Neuronal stem cell (in vitro differentiated cells): Measurements from ENCODE around the gene NOS1.

Source experiments
- DNase-seq: peaks from one replicate; pipeline ENCODE4 v3.0.0-alpha.2; 2013; ENCODE audit warnings: low spot score
- H2AFZ ChIP-seq: one replicate; pipeline ENCODE4 v1.6.1; 2013; ENCODE audit warnings: mild to moderate bottlenecking, low read length, inconsistent platforms
- H2AK5ac ChIP-seq: 2 replicates; pipeline ENCODE4 v1.6.1; 2013; ENCODE audit warnings: low read depth, mild to moderate bottlenecking, inconsistent platforms, low read length, moderate library complexity, mixed read lengths
- H2BK120ac ChIP-seq: 2 replicates; pipeline ENCODE4 v1.6.1; 2013; ENCODE audit warnings: low read depth, mild to moderate bottlenecking, inconsistent platforms, low read length, moderate library complexity, mixed read lengths
- H2BK12ac ChIP-seq: one replicate; pipeline ENCODE4 v1.6.1; 2013; ENCODE audit warnings: low read length, inconsistent platforms
- H2BK15ac ChIP-seq: 2 replicates; pipeline ENCODE4 v1.6.1; 2013; ENCODE audit warnings: mild to moderate bottlenecking, low read length, inconsistent platforms, mixed read lengths
- H2BK5ac ChIP-seq: one replicate; pipeline ENCODE4 v1.6.1; 2013; ENCODE audit warnings: inconsistent platforms, mild to moderate bottlenecking, low read length, moderate library complexity
- H3K14ac ChIP-seq: one replicate; pipeline ENCODE4 v1.6.1; 2013; ENCODE audit warnings: low read length, inconsistent platforms
- H3K18ac ChIP-seq: 2 replicates; pipeline ENCODE4 v1.6.1; 2013; ENCODE audit warnings: low read length, inconsistent platforms
- H3K23ac ChIP-seq: 2 replicates; pipeline ENCODE4 v1.6.1; 2013; ENCODE audit warnings: low read depth, mild to moderate bottlenecking, mixed read lengths, low read length, inconsistent platforms; ENCODE audit not compliant: poor library complexity
- H3K27ac ChIP-seq: replicated peaks from 3 replicates; pipeline ENCODE4 v1.5.1; 2013; ENCODE audit warnings: low read length, inconsistent platforms
- H3K27me3 ChIP-seq, 3 experiments: 2 replicates each; pipeline ENCODE4 v1.6.1; 2013; ENCODE audit warnings: low read length in 3 of 3, mild to moderate bottlenecking in 2 of 3, inconsistent platforms in 1 of 3, low read depth in 1 of 3, mixed read lengths in 1 of 3, moderate library complexity in 1 of 3; ENCODE audit not compliant: control insufficient read depth in 3 of 3, insufficient read depth in 3 of 3
- H3K36me3 ChIP-seq, 2 donors: replicated peaks in 1 of 2; 2 replicates each; pipeline ENCODE4 v1.6.1; 2013; ENCODE audit warnings: low read length in 2 of 2; ENCODE audit not compliant: control insufficient read depth in 2 of 2, insufficient read depth in 2 of 2
- H3K4ac ChIP-seq: 2 replicates; pipeline ENCODE4 v1.6.1; 2013; ENCODE audit warnings: inconsistent platforms, mild to moderate bottlenecking, low read length, moderate library complexity
- H3K4me1 ChIP-seq, 2 donors: 1 replicate in 1 of 2; 2 replicates in 1 of 2; pipeline ENCODE4 v1.6.1; 2013; ENCODE audit warnings: low read length in 2 of 2, low read depth in 1 of 2; ENCODE audit not compliant: control insufficient read depth in 2 of 2, insufficient read depth in 1 of 2
- H3K4me2 ChIP-seq: one replicate; pipeline ENCODE4 v1.6.1; 2013; ENCODE audit warnings: mild to moderate bottlenecking, low read length, inconsistent platforms; ENCODE audit not compliant: insufficient read depth, poor library complexity, severe bottlenecking
- H3K4me3 ChIP-seq, 2 donors: 2 replicates each; pipeline ENCODE4 v1.5.1; 2013; ENCODE audit warnings: low read length in 2 of 2, mild to moderate bottlenecking in 2 of 2, inconsistent platforms in 1 of 2, moderate library complexity in 1 of 2
- H3K79me1 ChIP-seq: one replicate; pipeline ENCODE4 v1.6.1; 2013; ENCODE audit warnings: low read depth, mild to moderate bottlenecking, inconsistent platforms, low read length, moderate library complexity
- H3K9ac ChIP-seq: one replicate; pipeline ENCODE4 v1.6.1; 2013; ENCODE audit warnings: mild to moderate bottlenecking, low read depth, low read length, inconsistent platforms; ENCODE audit not compliant: poor library complexity
- H3K9me3 ChIP-seq, 2 donors: replicated peaks in 1 of 2; 2 replicates each; pipeline versions ENCODE3 to v1.6.1; 2013; ENCODE audit warnings: low read length in 2 of 2, mild to moderate bottlenecking in 2 of 2, inconsistent platforms in 1 of 2, low read depth in 1 of 2, mixed read lengths in 1 of 2, moderate library complexity in 1 of 2; ENCODE audit not compliant: control insufficient read depth in 2 of 2, insufficient read depth in 1 of 2
- H4K8ac ChIP-seq: one replicate; pipeline ENCODE4 v1.6.1; 2013; ENCODE audit warnings: low read depth, mild to moderate bottlenecking, inconsistent platforms, low read length, moderate library complexity
- H4K91ac ChIP-seq: one replicate; pipeline ENCODE4 v1.6.1; 2013; ENCODE audit warnings: low read length, low read depth, mild to moderate bottlenecking, inconsistent platforms; ENCODE audit not compliant: poor library complexity
- WGBS, 2 donors: extraction: QIAGEN DNeasy Blood & Tissue Kit; methylation state at CpG; one replicate each; pipeline ENCODE4 v1.1.7; 2013; ENCODE audit warnings: missing lambda C conversion rate in 2 of 2, mixed read lengths in 1 of 2; ENCODE audit not compliant: insufficient read length in 2 of 2, insufficient replicate concordance in 1 of 2; ENCODE audit errors: extremely low coverage in 2 of 2; 5-methylcytosine and 5-hydroxymethylcytosine counted together

The NOS1 gene

DNA sequence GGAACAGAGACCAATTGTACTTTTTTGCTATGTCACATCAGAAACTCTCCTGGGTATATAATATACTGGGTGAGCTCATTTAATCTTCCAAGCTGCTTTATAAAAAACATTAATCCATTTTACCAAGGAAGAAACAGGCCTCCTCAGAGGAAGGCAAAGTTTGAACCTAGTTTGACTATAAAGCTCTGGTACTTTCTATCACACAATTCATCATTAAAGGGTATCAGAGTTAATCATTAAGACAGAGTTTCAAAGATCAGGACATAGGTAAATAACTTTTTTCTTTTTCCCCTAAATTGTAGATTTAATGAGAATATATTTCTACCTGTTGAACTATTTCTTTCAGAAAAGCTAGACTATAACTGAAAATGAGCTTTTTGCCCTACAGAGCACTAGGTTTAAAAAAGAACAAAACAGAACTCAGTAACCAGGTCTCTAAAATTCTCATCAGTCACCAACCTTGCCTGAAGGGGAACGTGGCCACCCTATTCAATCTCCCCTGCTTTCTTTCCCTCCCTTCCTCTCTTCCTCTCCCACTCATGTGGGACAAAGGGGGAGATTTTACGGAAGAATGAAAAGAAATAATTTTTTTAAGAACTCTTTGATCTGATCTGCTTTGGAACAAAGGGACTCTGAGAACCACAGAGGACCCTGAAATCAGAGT lies 189.8 kb downstream of the NOS1 start:
- H3K23ac ChIP-seq = no peak overlapping the region
- H3K9me3 ChIP-seq = no peaks in the 10 kb centered on the region
- no peak overlapping the region for H4K91ac ChIP-seq
- no peak overlapping the region for H3K9ac ChIP-seq
- WGBS, 2 donors = no CpG with 5 or more reads among the region's 2 CpGs
- H2BK12ac ChIP-seq = no peak overlapping the region
- H3K4me1 ChIP-seq = no peaks in the 10 kb centered on the region
- H2AFZ ChIP-seq = no peak overlapping the region
- no peaks in the 10 kb centered on the region for H3K27me3 ChIP-seq
- no peak overlapping the region for H2BK5ac ChIP-seq
- H3K18ac ChIP-seq = no peak overlapping the region
- H3K79me1 ChIP-seq = no peaks in the 10 kb centered on the region
- no peak overlapping the region for H2BK120ac ChIP-seq
- DNase-seq = no peak
- H3K4me2 ChIP-seq = no peak overlapping the region
- no peak overlapping the region for H3K4me3 ChIP-seq
- peaks cover 47 to 98% of the 10 kb centered on the region in 2 donors for H3K36me3 ChIP-seq
- H3K14ac ChIP-seq = no peak overlapping the region
- H4K8ac ChIP-seq = no peak overlapping the region
- no peak overlapping the region for H3K27ac ChIP-seq
- H2BK15ac ChIP-seq = no peak overlapping the region
- H3K4ac ChIP-seq = no peak overlapping the region
- no peak overlapping the region for H2AK5ac ChIP-seq

- H4K8ac ChIP-seq = no peak overlapping the region
- no peak overlapping the region for H2AFZ ChIP-seq
- H3K9me3 ChIP-seq = no peaks in the 10 kb centered on the region
- no peak overlapping the region for H2BK15ac ChIP-seq
- H3K4me1 ChIP-seq = no peaks in the 10 kb centered on the region
- H3K9ac ChIP-seq = no peak overlapping the region
- DNase-seq = no peak
- no peak overlapping the region for H3K14ac ChIP-seq
- no peak overlapping the region for H3K18ac ChIP-seq
- H3K23ac ChIP-seq = no peak overlapping the region
- H3K27me3 ChIP-seq = no peaks in the 10 kb centered on the region
- H2AK5ac ChIP-seq = no peak overlapping the region
- H3K36me3 ChIP-seq = peaks cover 45 to 97% of the 10 kb centered on the region in 2 donors
- H3K79me1 ChIP-seq = no peaks in the 10 kb centered on the region
- H2BK5ac ChIP-seq = no peak overlapping the region
- no CpG with 5 or more reads among the region's 3 CpGs for WGBS, 2 donors
- H3K4me2 ChIP-seq = no peak overlapping the region
- no peak overlapping the region for H2BK12ac ChIP-seq
- no peak overlapping the region for H2BK120ac ChIP-seq
- no peak overlapping the region for H3K4me3 ChIP-seq
- H3K27ac ChIP-seq = no peak overlapping the region
- no peak overlapping the region for H3K4ac ChIP-seq
- no peak overlapping the region for H4K91ac ChIP-seq
Observed at GRCh38 chr12:117169548-117169947, 191.9 kb downstream of the NOS1 start.

DNA sequence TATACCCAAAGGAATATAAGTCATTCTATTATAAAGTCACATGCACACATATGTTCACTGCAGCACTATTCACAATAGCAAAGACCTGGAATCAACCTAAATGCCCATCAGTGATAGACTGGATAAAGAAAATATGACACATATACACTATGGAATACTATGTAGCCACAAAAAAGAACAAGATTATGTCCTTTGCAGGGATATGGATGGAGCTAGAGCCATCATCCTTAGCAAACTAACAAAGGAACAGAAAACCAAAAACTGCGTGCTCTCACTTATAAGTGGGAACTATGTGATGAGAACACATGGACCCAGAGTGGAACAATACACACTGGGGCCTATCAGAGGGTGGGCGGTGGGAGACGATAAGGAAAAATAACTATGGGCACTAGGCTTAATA lies 192.4 kb downstream of the NOS1 start:
- no peak overlapping the region for H2BK120ac ChIP-seq
- DNase-seq = no peak
- no CpG with 5 or more reads among the region's 3 CpGs for WGBS, 2 donors

DNA sequence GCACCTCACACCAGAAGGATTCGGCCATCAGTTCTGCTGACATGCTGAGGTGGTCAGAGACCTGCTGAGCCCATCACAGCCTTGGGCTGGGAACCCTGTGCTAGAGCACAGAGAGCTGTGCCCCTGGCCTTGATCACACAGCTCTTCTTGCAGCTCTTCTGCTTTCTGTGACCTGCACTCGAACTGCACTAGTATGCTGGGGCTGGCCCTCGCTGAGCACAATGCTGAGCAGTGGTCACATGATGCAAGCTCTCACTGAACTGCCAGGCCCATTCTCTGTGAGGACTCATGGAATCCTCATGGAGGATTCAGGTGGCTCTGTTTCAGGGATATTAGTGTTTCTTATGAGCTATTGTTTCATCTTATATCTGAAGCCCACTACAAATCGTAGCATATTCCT lies 193.7 kb downstream of the NOS1 start:
- H3K4me2 ChIP-seq = no peak overlapping the region
- no peak overlapping the region for H3K18ac ChIP-seq
- no peak overlapping the region for H2BK5ac ChIP-seq
- H2AK5ac ChIP-seq = no peak overlapping the region
- peaks cover 37 to 97% of the 10 kb centered on the region in 2 donors for H3K36me3 ChIP-seq
- H2AFZ ChIP-seq = no peak overlapping the region
- H3K23ac ChIP-seq = no peak overlapping the region
- H4K8ac ChIP-seq = no peak overlapping the region
- H3K27me3 ChIP-seq = no peaks in the 10 kb centered on the region
- no peak overlapping the region for H3K27ac ChIP-seq
- H3K4me3 ChIP-seq = no peak overlapping the region
- no peak overlapping the region for H2BK120ac ChIP-seq
- no peak overlapping the region for H4K91ac ChIP-seq
- H3K9ac ChIP-seq = no peak overlapping the region
- H3K79me1 ChIP-seq = no peaks in the 10 kb centered on the region
- H3K9me3 ChIP-seq = no peaks in the 10 kb centered on the region
- H2BK15ac ChIP-seq = no peak overlapping the region
- no CpG with 5 or more reads among the region's 4 CpGs for WGBS, 2 donors
- H3K14ac ChIP-seq = no peak overlapping the region
- H2BK12ac ChIP-seq = no peak overlapping the region
- no peak overlapping the region for H3K4ac ChIP-seq
- H3K4me1 ChIP-seq = no peaks in the 10 kb centered on the region
- no peak for DNase-seq

More for the DNA sequence above, 192.4 kb downstream of the NOS1 start:
- H4K8ac ChIP-seq = no peak overlapping the region
- H3K36me3 ChIP-seq = peaks cover 40 to 97% of the 10 kb centered on the region in 2 donors
- no peak overlapping the region for H3K18ac ChIP-seq
- no peaks in the 10 kb centered on the region for H3K9me3 ChIP-seq
- no peak overlapping the region for H3K4ac ChIP-seq
- H3K27ac ChIP-seq = no peak overlapping the region
- no peak overlapping the region for H3K9ac ChIP-seq
- H3K14ac ChIP-seq = no peak overlapping the region
- no peak overlapping the region for H3K23ac ChIP-seq
- no peak overlapping the region for H2BK15ac ChIP-seq
- no peak overlapping the region for H4K91ac ChIP-seq
- H3K4me2 ChIP-seq = no peak overlapping the region
- no peak overlapping the region for H2BK12ac ChIP-seq
- no peak overlapping the region for H3K4me3 ChIP-seq
- H2AK5ac ChIP-seq = no peak overlapping the region
- no peak overlapping the region for H2BK5ac ChIP-seq
- H3K27me3 ChIP-seq = no peaks in the 10 kb centered on the region
- no peaks in the 10 kb centered on the region for H3K4me1 ChIP-seq
- H3K79me1 ChIP-seq = no peaks in the 10 kb centered on the region
- no peak overlapping the region for H2AFZ ChIP-seq
